Measurements from ENCODE around the gene TBC1D22B.
"Not testable (repeated sequence)": the region's sequence is repeated elsewhere in the genome, so short reads cannot be mapped to it uniquely, and the experiment has no call there.

The TBC1D22B gene

GRCh38 chr6:37321516-37322415, 64.2 kb downstream of the TBC1D22B start:
- TF ChIP-seq, protein P1, sequence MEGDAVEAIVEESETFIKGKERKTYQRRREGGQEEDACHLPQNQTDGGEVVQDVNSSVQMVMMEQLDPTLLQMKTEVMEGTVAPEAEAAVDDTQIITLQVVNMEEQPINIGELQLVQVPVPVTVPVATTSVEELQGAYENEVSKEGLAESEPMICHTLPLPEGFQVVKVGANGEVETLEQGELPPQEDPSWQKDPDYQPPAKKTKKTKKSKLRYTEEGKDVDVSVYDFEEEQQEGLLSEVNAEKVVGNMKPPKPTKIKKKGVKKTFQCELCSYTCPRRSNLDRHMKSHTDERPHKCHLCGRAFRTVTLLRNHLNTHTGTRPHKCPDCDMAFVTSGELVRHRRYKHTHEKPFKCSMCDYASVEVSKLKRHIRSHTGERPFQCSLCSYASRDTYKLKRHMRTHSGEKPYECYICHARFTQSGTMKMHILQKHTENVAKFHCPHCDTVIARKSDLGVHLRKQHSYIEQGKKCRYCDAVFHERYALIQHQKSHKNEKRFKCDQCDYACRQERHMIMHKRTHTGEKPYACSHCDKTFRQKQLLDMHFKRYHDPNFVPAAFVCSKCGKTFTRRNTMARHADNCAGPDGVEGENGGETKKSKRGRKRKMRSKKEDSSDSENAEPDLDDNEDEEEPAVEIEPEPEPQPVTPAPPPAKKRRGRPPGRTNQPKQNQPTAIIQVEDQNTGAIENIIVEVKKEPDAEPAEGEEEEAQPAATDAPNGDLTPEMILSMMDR (IDR thresholded peaks at IDR 0.05; ENCODE audit: poor library complexity, severe bottlenecking), result no peak
- no peak for DNase-seq (ENCODE audit: low spot score)
- Histone ChIP-seq H3K27ac (ENCODE audit: poor library complexity, severe bottlenecking) (no peak overlapping the region), H3K27me3 (ENCODE audit: insufficient read depth, poor library complexity, severe bottlenecking) (no peaks in the 10 kb centered on the region), H3K36me3 (ENCODE audit: low read depth) (peaks cover 33% of the 10 kb centered on the region), H3K9me3 (ENCODE audit: severe bottlenecking) (no peaks in the 10 kb centered on the region), H3K4me1 (ENCODE audit: insufficient read depth, poor library complexity, severe bottlenecking) (peaks cover 6% of the 10 kb centered on the region), H3K4me3 (ENCODE audit: severe bottlenecking) (no peak overlapping the region)
- ATAC-seq (ENCODE audit: low read depth), result no peak

DNA sequence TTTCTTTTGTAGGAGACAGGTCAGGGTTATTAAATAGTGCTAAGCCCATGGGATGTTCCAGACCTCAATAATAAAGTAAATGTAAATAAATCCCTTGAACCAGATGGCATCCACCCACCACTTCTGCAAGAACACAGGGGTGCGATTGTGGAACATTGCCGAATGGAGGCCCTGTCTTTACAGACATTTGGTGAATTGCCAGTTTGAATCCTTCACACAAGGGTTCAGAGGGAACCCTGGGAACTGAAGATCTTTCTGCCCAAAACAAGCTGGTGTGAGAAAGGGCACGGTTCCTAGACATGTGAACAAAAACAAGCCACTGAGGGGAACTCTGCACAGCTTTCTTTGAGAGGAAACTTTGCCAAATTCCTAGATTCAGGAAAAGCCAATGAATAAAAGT, 66.0 kb downstream of the TBC1D22B start:
- ATAC-seq (ENCODE audit: low read depth) (no peak), DNase-seq (ENCODE audit: low spot score) (no peak)
- TF ChIP-seq, protein P1 (IDR thresholded peaks at IDR 0.05; ENCODE audit: poor library complexity, severe bottlenecking), result no peak
- no peak overlapping the region for H3K4me3 ChIP-seq (ENCODE audit: severe bottlenecking)
- peaks cover 6% of the 10 kb centered on the region for H3K4me1 ChIP-seq (ENCODE audit: insufficient read depth, poor library complexity, severe bottlenecking)
- H3K9me3 ChIP-seq (ENCODE audit: severe bottlenecking), result no peaks in the 10 kb centered on the region
- H3K27ac ChIP-seq (ENCODE audit: poor library complexity, severe bottlenecking), result peak overlapping the region; percentile 16
- no peaks in the 10 kb centered on the region for H3K27me3 ChIP-seq (ENCODE audit: insufficient read depth, poor library complexity, severe bottlenecking)
- H3K36me3 ChIP-seq (ENCODE audit: low read depth), result peaks cover 15% of the 10 kb centered on the region

DNA sequence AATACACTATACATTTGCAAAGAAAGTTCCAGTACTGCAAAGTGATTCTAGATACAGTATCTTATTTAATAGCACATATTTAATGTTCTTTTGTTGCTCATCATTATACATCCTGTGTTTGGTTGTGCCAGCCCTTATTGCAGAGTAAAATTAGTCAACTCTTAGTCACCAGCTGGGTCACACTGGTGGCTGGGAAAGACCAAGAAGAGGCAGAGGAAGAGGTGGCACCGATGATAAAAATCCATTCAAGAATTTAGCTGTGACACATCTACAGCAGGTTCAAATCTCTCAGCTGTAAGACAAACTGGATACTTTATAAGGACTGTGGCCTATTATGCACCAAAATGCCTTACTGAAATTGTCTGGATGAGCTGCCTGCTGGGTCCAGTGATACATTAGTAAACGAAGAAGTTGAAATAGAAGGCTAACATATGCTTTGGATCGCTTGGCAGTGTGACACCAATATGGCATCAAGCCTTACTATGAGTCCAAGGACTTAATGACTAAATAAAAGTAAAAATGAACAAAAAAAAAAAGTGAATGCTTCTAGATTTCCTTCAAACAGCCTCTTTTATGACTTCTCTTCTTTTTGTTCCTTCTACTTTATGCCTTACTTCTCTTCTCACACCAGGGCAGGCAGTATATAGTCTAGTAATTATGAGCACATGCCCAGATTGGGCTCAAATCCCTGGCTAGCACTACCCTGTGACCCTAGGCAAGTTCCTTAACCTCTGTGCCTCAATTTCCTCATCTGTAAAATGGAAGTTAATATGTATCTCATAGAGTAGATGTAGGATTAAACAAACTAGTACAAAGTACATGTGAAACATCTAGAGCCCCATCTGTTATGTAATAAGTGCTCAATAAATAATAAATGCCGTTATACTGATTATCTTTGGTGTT, 66.8 kb downstream of the TBC1D22B start:
- H3K36me3 ChIP-seq (ENCODE audit: low read depth), result peaks cover 11% of the 10 kb centered on the region
- DNase-seq (ENCODE audit: low spot score) (no peak), ATAC-seq (ENCODE audit: low read depth) (peak; percentile 66; the same call in 2 of the 3 replicates)
- TF ChIP-seq, protein P1 (IDR thresholded peaks at IDR 0.05; ENCODE audit: poor library complexity, severe bottlenecking), result no peak
- H3K27ac ChIP-seq (ENCODE audit: poor library complexity, severe bottlenecking), result peak overlapping the region; percentile 16
- peaks cover 6% of the 10 kb centered on the region for H3K4me1 ChIP-seq (ENCODE audit: insufficient read depth, poor library complexity, severe bottlenecking)
- H3K9me3 ChIP-seq (ENCODE audit: severe bottlenecking), result no peaks in the 10 kb centered on the region
- no peaks in the 10 kb centered on the region for H3K27me3 ChIP-seq (ENCODE audit: insufficient read depth, poor library complexity, severe bottlenecking)
- H3K4me3 ChIP-seq (ENCODE audit: severe bottlenecking), result no peak overlapping the region

DNA sequence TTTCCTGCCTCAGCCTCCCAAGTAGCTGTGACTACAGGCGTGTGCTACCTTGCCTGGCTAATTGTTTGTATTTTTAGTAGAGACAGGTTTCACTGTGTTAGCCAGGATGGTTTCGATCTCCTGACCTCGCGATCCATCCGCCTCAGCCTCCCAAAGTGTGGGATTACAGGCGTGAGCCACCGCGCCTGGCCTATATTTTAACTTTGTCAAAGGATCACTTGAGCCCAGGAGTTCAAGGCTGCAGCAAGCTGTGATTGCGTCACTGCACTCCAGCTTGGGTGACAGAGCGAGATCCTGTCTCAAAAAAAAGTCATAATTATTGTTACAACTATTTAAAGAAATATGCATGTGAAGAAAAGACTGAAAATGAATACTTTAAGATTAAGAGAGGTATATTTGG, 72.8 kb downstream of the TBC1D22B start:
- ATAC-seq (ENCODE audit: low read depth); H3K9me3 ChIP-seq (ENCODE audit: severe bottlenecking); H3K27me3 ChIP-seq (ENCODE audit: insufficient read depth, poor library complexity, severe bottlenecking); H3K4me1 ChIP-seq (ENCODE audit: insufficient read depth, poor library complexity, severe bottlenecking); H3K27ac ChIP-seq (ENCODE audit: poor library complexity, severe bottlenecking); H3K4me3 ChIP-seq (ENCODE audit: severe bottlenecking); DNase-seq (ENCODE audit: low spot score): not testable (repeated sequence)
- H3K36me3 ChIP-seq (ENCODE audit: low read depth), result peaks cover 11% of the 10 kb centered on the region

GRCh38 chr6:37331047-37331446, 73.5 kb downstream of the TBC1D22B start:
- DNase-seq (ENCODE audit: low spot score) (no peak), ATAC-seq (ENCODE audit: low read depth) (no peak)
- TF ChIP-seq, protein P1 (IDR thresholded peaks at IDR 0.05; ENCODE audit: poor library complexity, severe bottlenecking), result no peak
- no peaks in the 10 kb centered on the region for H3K9me3 ChIP-seq (ENCODE audit: severe bottlenecking)
- no peak overlapping the region for H3K4me3 ChIP-seq (ENCODE audit: severe bottlenecking)
- H3K4me1 ChIP-seq (ENCODE audit: insufficient read depth, poor library complexity, severe bottlenecking), result no peaks in the 10 kb centered on the region
- peaks cover 11% of the 10 kb centered on the region for H3K36me3 ChIP-seq (ENCODE audit: low read depth)
- H3K27me3 ChIP-seq (ENCODE audit: insufficient read depth, poor library complexity, severe bottlenecking), result no peaks in the 10 kb centered on the region
- no peak overlapping the region for H3K27ac ChIP-seq (ENCODE audit: poor library complexity, severe bottlenecking)
